ENCODE results near the gene SH3BP1.
"Not testable (repeated sequence)": the region's sequence is repeated elsewhere in the genome, so short reads cannot be mapped to it uniquely, and the experiment has no call there.

SH3BP1 gene

GRCh38 chr22:37639070-37639760, at the start of gene SH3BP1:
TSS of gene SH3BP1 (plus strand) at chr22:37639669. CDS start at chr22:37639788, 119 bp downstream.
- no peak for TF ChIP-seq CTCF (IDR thresholded peaks at IDR 0.05; ENCODE audit: low read depth, low read length)
- H3K4me3 ChIP-seq (ENCODE audit: low read depth, low read length): peak within 1 kb of the TSS; percentile 63

- H3K4me3 ChIP-seq (ENCODE audit: low read depth, low read length): not testable (repeated sequence)
Observed at GRCh38 chr22:37591081-37591480, 48.4 kb upstream of the SH3BP1 start.

GRCh38 chr22:37591823-37592404, 47.6 kb upstream of the SH3BP1 start:
- no peak for TF ChIP-seq CTCF (IDR thresholded peaks at IDR 0.05; ENCODE audit: low read depth, low read length)
- H3K4me3 ChIP-seq (ENCODE audit: low read depth, low read length): 0 out of 2 replicates have a peak overlapping the region, but pooled peaks have one; percentile 8

- TF ChIP-seq CTCF (IDR thresholded peaks at IDR 0.05; ENCODE audit: low read depth, low read length): no peak
- H3K4me3 ChIP-seq (ENCODE audit: low read depth, low read length): no peak overlapping the region
Observed at GRCh38 chr22:37594237-37594636, 45.2 kb upstream of the SH3BP1 start.

- H3K4me3 ChIP-seq (ENCODE audit: low read depth, low read length): no peak overlapping the region
Observed at GRCh38 chr22:37599153-37599552, 40.3 kb upstream of the SH3BP1 start.

GRCh38 chr22:37601203-37601539, 38.3 kb upstream of the SH3BP1 start:
- H3K4me3 ChIP-seq (ENCODE audit: low read depth, low read length): no peak overlapping the region
- TF ChIP-seq CTCF (IDR thresholded peaks at IDR 0.05; ENCODE audit: low read depth, low read length): no peak

More at GRCh38 chr22:37599153-37599552, 40.3 kb upstream of the SH3BP1 start:
- TF ChIP-seq CTCF (IDR thresholded peaks at IDR 0.05; ENCODE audit: low read depth, low read length): no peak

- H3K4me3 ChIP-seq (ENCODE audit: low read depth, low read length): no peak overlapping the region
- TF ChIP-seq CTCF (IDR thresholded peaks at IDR 0.05; ENCODE audit: low read depth, low read length): no peak
Observed at GRCh38 chr22:37601540-37602442, 37.7 kb upstream of the SH3BP1 start.

GRCh38 chr22:37602546-37603277, 36.8 kb upstream of the SH3BP1 start:
- H3K4me3 ChIP-seq (ENCODE audit: low read depth, low read length): not testable (repeated sequence)

Data from WI38 (cell line).